Adrenal gland (tissue), 12 donors: ENCODE data around the gene ARHGEF7. TPM values are rescaled to one million over a fixed set of nuclear protein-coding genes. Genes with fewer than 3 reads are reported as not detected.

Experiments
- DNase-seq, 7 donors: peaks; one replicate each; pipeline ENCODE4 v3.0.0-alpha.2; 2019 to 2020
- H3K27ac ChIP-seq, 5 donors: fragments of 200-600 bp; sonication (generic) in 4 of 5; 1 replicate in 3 of 5; 2 replicates in 2 of 5; pipeline versions ENCODE4 v1.5.1 to v1.8.0; 2016 to 2020; ENCODE audit warnings: mild to moderate bottlenecking in 1 of 5
- H3K27me3 ChIP-seq: fragments of 200-600 bp; 2 replicates; pipeline ENCODE4 v1.8.0; 2021
- H3K36me3 ChIP-seq, 2 donors: fragments of 200-600 bp; replicated peaks in 1 of 2; 1 replicate in 1 of 2; 2 replicates in 1 of 2; pipeline versions ENCODE4 v1.5.1 to v1.8.0; 2018 to 2022
- H3K4me1 ChIP-seq, 2 donors: fragments of 200-600 bp; replicated peaks in 1 of 2; 1 replicate in 1 of 2; 2 replicates in 1 of 2; pipeline versions ENCODE4 v1.5.1 to v1.8.0; 2018 to 2021
- H3K4me3 ChIP-seq, 4 donors: fragments of 200-600 bp; sonication (generic) in 3 of 4; one replicate each; pipeline ENCODE4 v1.5.1; 2016 to 2018
- H3K9me3 ChIP-seq, 3 donors: fragments of 200-600 bp; sonication (generic) in 1 of 3; replicated peaks in 1 of 3; 1 replicate in 2 of 3; 2 replicates in 1 of 3; pipeline versions ENCODE4 v1.5.1 to v1.8.0; 2016 to 2021
- POLR2A ChIP-seq, 2 donors: fragments of 450-650 bp; IDR thresholded peaks; one replicate each; pipeline ENCODE4 v1.6.1; 2017; ENCODE audit warnings: antibody characterized with exemption in 2 of 2, mild to moderate bottlenecking in 2 of 2, moderate library complexity in 1 of 2
- WGBS, 4 donors: extraction: QIAGEN DNeasy Blood & Tissue Kit in 2 of 4; methylation state at CpG; one replicate each; pipeline versions ENCODE4 v1.1.5 to v1.1.7; 2013 to 2017; 5-methylcytosine and 5-hydroxymethylcytosine counted together
- intact Hi-C, 2 donors: fragments of 100-400 bp; cut with DNase I; formaldehyde crosslinking; loops; one replicate each; pipeline versions ENCODE4 v1.14.1 to v1.15.0; 2022 to 2023
- polyA plus RNA-seq, 3 donors: library from polyadenylated mRNA; stranded (reverse); fragments of 200-250 nt in 2 of 3; fragments of 350-450 nt in 1 of 3; fragmentation: Illumina TruSeq in 1 of 3; extraction: RNeasy Lipid Tissue Mini Kit (QIAGEN cat#74804) in 1 of 3; gene quantifications; one replicate each; pipeline ENCODE4 v1.2.3, GENCODE V29; 2013 to 2014
- total RNA-seq, 9 donors: library from RNA; depleted of rRNA in 4 of 9; stranded (reverse); fragments of >200 nt in 4 of 9; fragments of 120-200 nt in 1 of 9; fragmentation: NEBNext Ultra II Directional in 1 of 9; extraction: Animal tissue kit (Norgen Biotek cat#: 25700) in 1 of 9; gene quantifications; one replicate each; pipeline versions ENCODE4 v1.1.0 to v1.2.4, GENCODE V29; 2013 to 2023
- TF ChIP-seq, protein P1 (sequence below), 6 experiments: fragments of 450-650 bp in 4 of 6; fragments of 200-600 bp in 2 of 6; sonication (generic) in 1 of 6; IDR thresholded peaks; 1 replicate in 5 of 6; 2 replicates in 1 of 6; pipeline versions ENCODE4 v1.5.1 to v1.8.0; 2016 to 2021; ENCODE audit warnings: antibody characterized with exemption in 6 of 6, mild to moderate bottlenecking in 2 of 6, moderate library complexity in 1 of 6
- donor health status: healthy with polysubstance abuse.
- donor health status: Bipolar disorder and iron deficiency.
- donor health status: DM: yes; HTN: yes; CAD: no.
- donor health status: DM: no; HTN: no; CAD: no.
- donor health status: DM: no; HTN: no; CAD: no.
- donor health status: DM: yes; HTN: yes; CAD: no.

Gene ARHGEF7
- total and polyA plus RNA-seq, 12 donors: 25.3 to 69.3 (median 53.2) TPM

DNA sequence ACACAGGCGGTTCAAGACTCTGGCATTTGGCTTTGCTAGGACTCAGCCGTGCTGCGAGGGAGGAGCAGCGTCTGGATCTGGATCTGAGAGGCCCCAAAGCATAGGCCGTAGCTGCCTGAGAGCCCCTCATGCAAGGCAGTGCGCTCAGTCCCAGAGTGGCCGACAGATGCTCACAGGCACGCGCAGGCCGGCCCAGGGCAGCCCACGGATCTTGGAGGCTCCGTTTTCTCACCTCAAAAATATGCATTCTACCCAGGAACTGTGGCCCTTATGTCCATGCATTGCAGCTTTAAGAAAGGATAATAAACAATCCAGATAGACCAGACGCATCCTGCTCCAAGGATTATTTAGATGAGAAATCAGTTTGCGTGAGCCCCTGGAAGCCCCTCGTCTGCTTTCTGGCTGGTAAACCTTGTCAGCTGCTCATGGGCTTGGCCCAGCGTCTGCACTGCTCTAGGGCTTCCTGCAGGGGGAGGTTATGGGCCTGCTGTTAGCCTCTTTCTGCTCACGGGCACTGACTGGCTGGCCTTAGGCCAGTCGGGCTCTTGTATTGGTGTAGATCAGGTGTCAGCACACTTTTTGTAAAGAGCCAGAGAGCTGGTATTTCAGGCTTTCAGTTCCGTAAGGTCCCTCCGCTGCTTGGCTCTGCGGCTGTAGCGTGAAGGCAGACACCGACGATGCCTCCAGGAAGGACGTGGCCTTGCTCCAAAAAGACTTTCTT, 229.5 kb downstream of the ARHGEF7 start:
- TF ChIP-seq, protein P1, sequence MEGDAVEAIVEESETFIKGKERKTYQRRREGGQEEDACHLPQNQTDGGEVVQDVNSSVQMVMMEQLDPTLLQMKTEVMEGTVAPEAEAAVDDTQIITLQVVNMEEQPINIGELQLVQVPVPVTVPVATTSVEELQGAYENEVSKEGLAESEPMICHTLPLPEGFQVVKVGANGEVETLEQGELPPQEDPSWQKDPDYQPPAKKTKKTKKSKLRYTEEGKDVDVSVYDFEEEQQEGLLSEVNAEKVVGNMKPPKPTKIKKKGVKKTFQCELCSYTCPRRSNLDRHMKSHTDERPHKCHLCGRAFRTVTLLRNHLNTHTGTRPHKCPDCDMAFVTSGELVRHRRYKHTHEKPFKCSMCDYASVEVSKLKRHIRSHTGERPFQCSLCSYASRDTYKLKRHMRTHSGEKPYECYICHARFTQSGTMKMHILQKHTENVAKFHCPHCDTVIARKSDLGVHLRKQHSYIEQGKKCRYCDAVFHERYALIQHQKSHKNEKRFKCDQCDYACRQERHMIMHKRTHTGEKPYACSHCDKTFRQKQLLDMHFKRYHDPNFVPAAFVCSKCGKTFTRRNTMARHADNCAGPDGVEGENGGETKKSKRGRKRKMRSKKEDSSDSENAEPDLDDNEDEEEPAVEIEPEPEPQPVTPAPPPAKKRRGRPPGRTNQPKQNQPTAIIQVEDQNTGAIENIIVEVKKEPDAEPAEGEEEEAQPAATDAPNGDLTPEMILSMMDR (IDR thresholded peaks at IDR 0.05): no peak
- no peak for TF ChIP-seq POLR2A (IDR thresholded peaks at IDR 0.05)
- H3K36me3 ChIP-seq: no peaks in the 10 kb centered on the region
- no peaks in the 10 kb centered on the region for H3K27me3 ChIP-seq
- H3K4me1 ChIP-seq: no peaks in the 10 kb centered on the region
- intact Hi-C loops: no loop called here
- H3K4me3 ChIP-seq: no peak overlapping the region
- no peak overlapping the region for H3K27ac ChIP-seq
- no peaks in the 10 kb centered on the region for H3K9me3 ChIP-seq
- DNase-seq: peak in 1 of 7 donors; percentile 5
- WGBS, 4 donors: 79 to 90% (median 84%) methylated on average over 16 to 25 of the region's 25 CpGs

DNA sequence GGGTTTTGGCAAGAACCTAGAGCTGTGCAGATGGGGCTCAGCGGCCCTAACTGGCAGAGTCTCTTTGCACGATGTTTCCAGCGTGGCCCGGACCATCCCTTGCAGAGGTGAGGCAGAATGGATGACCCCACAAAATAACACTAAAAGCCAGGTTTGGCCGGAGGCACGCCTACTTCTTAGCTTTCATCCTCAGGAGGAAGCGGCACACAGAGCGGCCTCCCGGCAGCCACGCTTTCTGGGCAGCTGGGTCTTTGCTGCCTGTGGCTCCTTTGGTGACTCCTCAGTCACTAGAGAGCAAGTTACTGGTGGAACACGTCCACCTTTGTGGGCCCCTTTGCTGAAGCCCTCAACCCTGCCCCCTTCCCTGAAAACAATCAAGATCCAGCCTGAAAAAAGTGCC, 230.6 kb downstream of the ARHGEF7 start:
- Histone ChIP-seq H3K9me3 (no peaks in the 10 kb centered on the region), H3K36me3 (no peaks in the 10 kb centered on the region), H3K27ac (no peak overlapping the region), H3K4me1 (no peaks in the 10 kb centered on the region), H3K27me3 (no peaks in the 10 kb centered on the region), H3K4me3 (no peak overlapping the region)
- intact Hi-C loops: no loop called here
- no peak for DNase-seq
- WGBS, 4 donors: 79 to 95% (median 90%) methylated on average over 7 to 11 of the region's 11 CpGs
- no peak for TF ChIP-seq POLR2A (IDR thresholded peaks at IDR 0.05)
- TF ChIP-seq, protein P1 (IDR thresholded peaks at IDR 0.05): no peak

DNA sequence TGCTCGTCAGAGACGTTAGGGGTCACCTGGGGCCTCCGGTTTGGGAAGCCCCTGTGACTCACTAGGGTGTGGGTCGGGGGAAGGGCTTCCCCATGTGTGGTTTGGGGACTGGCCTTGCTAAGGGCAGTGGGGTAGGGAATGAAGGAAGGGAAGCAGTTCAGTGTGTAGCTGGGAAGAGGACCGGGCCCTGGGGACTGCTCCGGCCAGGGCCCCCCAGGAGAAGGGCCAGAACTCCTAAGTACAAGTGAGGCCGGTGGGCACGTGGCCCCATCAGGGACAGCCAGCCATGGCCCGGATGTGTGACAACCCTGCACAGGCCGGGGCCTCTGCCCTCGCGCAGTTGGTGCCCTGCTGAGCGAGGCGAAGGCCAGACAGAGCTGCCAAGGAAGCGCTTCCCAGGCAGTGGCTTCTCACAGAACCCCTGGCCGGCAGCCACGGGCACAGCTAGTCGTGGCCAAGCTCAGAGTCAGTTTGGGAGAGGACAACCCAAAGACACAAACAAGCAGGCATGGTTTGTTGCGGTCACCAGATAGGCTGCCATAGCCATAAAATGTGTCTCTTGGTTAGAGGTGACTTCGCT, 231.1 kb downstream of the ARHGEF7 start:
- TF ChIP-seq, protein P1 (IDR thresholded peaks at IDR 0.05): no peak
- no peaks in the 10 kb centered on the region for H3K4me1 ChIP-seq
- WGBS, 4 donors: 87 to 91% (median 90%) methylated on average over 6 to 20 of the region's 20 CpGs
- H3K9me3 ChIP-seq: no peaks in the 10 kb centered on the region
- H3K4me3 ChIP-seq: no peak overlapping the region
- intact Hi-C loops: no loop called here
- H3K27me3 ChIP-seq: no peaks in the 10 kb centered on the region
- no peak overlapping the region for H3K27ac ChIP-seq
- peak in 1 of 7 donors; percentile 12 for DNase-seq
- no peaks in the 10 kb centered on the region for H3K36me3 ChIP-seq

DNA sequence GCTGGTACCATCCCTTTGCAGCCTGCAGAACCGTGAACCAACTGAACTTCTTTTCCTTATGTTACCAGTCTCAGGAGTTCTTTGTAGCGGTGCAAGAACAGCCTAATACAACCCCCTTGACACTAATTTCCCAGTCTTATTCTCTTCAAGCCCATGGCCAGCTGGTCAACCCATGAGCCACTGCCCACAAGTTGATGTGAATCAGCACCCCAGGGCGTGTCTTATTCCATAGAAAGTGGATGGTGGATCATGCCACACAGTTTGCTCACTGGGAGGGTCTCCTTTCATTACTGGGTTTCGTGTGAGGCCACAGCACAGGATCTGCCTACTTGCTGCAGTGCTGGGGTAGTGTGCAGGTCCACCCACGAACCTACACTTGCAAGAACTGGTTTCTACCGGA, 232.3 kb downstream of the ARHGEF7 start:
- Histone ChIP-seq H3K9me3 (no peaks in the 10 kb centered on the region), H3K4me1 (no peaks in the 10 kb centered on the region), H3K4me3 (no peak overlapping the region), H3K36me3 (no peaks in the 10 kb centered on the region), H3K27me3 (no peaks in the 10 kb centered on the region), H3K27ac (no peak overlapping the region)
- no peak for DNase-seq
- WGBS, 4 donors: 89 to 94% (median 91%) methylated on average over 6 of the region's 6 CpGs
- intact Hi-C loops: no loop called here
- TF ChIP-seq POLR2A (IDR thresholded peaks at IDR 0.05): no peak
- TF ChIP-seq, protein P1 (IDR thresholded peaks at IDR 0.05): no peak
